Spleen (tissue), 11 donors: ENCODE data around the gene PAPOLA. TPM values are rescaled to one million over a fixed set of nuclear protein-coding genes. Genes with fewer than 3 reads are reported as not detected.
"Not testable (repeated sequence)": the region's sequence is repeated elsewhere in the genome, so short reads cannot be mapped to it uniquely, and the experiment has no call there.

Experiments used
- DNase-seq: peaks from one replicate; pipeline ENCODE4 v3.0.0-alpha.2; 2020
- H3K27ac ChIP-seq, 8 donors: fragments of 200-600 bp; sonication (generic) in 7 of 8; 1 replicate in 4 of 8; 2 replicates in 4 of 8; pipeline versions ENCODE4 v1.5.0 to v1.8.0; 2016 to 2021; ENCODE audit warnings: inconsistent platforms in 4 of 8, mild to moderate bottlenecking in 4 of 8, moderate library complexity in 1 of 8
- H3K27me3 ChIP-seq, 7 donors: fragments of 200-600 bp; sonication (generic) in 6 of 7; replicated peaks in 1 of 7; 1 replicate in 4 of 7; 2 replicates in 3 of 7; pipeline versions ENCODE4 v1.5.0 to v1.8.0; 2016 to 2021; ENCODE audit warnings: inconsistent platforms in 3 of 7, mild to moderate bottlenecking in 1 of 7
- H3K36me3 ChIP-seq, 6 donors: fragments of 200-600 bp; sonication (generic) in 5 of 6; 1 replicate in 4 of 6; 2 replicates in 2 of 6; pipeline versions ENCODE4 v1.5.0 to v1.8.0; 2016 to 2021; ENCODE audit warnings: inconsistent platforms in 2 of 6
- H3K4me1 ChIP-seq, 6 donors: fragments of 200-600 bp; sonication (generic) in 5 of 6; 1 replicate in 3 of 6; 2 replicates in 3 of 6; pipeline versions ENCODE4 v1.5.0 to v1.8.0; 2016 to 2021; ENCODE audit warnings: inconsistent platforms in 3 of 6
- H3K4me3 ChIP-seq, 8 donors: fragments of 200-600 bp; sonication (generic) in 7 of 8; 1 replicate in 4 of 8; 2 replicates in 4 of 8; pipeline versions ENCODE4 v1.5.0 to v1.8.0; 2016 to 2021; ENCODE audit warnings: inconsistent platforms in 4 of 8, mild to moderate bottlenecking in 4 of 8, moderate library complexity in 2 of 8
- H3K9me3 ChIP-seq, 8 donors: fragments of 200-600 bp; sonication (generic) in 7 of 8; 1 replicate in 4 of 8; 2 replicates in 4 of 8; pipeline versions ENCODE4 v1.5.0 to v1.8.0; 2016 to 2021; ENCODE audit warnings: inconsistent platforms in 4 of 8
- CTCF ChIP-seq, 11 experiments: fragments of 200-600 bp in 7 of 11; fragments of 450-650 bp in 4 of 11; sonication (generic) in 4 of 11; IDR thresholded peaks in 8 of 11; conservative IDR thresholded peaks in 3 of 11; 1 replicate in 7 of 11; 2 replicates in 4 of 11; pipeline versions ENCODE4 v1.4.0 to v1.8.0; 2016 to 2021; ENCODE audit warnings: antibody characterized with exemption in 11 of 11, inconsistent platforms in 4 of 11, mild to moderate bottlenecking in 1 of 11
- POLR2A ChIP-seq, 3 donors: fragments of 450-650 bp; IDR thresholded peaks; one replicate each; pipeline ENCODE4 v1.5.1; 2017; ENCODE audit warnings: antibody characterized with exemption in 3 of 3, mild to moderate bottlenecking in 1 of 3
- POLR2AphosphoS5 ChIP-seq, 3 donors: sonication (generic); formaldehyde crosslinking; IDR thresholded peaks; one replicate each; pipeline ENCODE4 v1.5.1; 2017; ENCODE audit warnings: antibody characterized with exemption in 3 of 3
- WGBS, 5 donors: extraction: QIAGEN DNeasy Blood & Tissue Kit in 3 of 5; methylation state at CpG; one replicate each; pipeline versions ENCODE4 v1.1.5 to v1.1.7; 2013 to 2018; 5-methylcytosine and 5-hydroxymethylcytosine counted together
- intact Hi-C: fragments of 100-400 bp; cut with DNase I; formaldehyde crosslinking; loops from one replicate; pipeline ENCODE4 v1.15.0; 2023; ENCODE audit warnings: low total_unique reads
- polyA plus RNA-seq, 3 donors: library from polyadenylated mRNA; stranded (reverse); fragments of 200-250 nt; gene quantifications; one replicate each; pipeline ENCODE4 v1.2.1, GENCODE V29; 2013
- total RNA-seq, 7 donors: library from RNA; depleted of rRNA in 3 of 7; stranded (reverse); fragments of >200 nt in 3 of 7; fragmentation: NEBNext Ultra II Directional in 4 of 7; extraction: Animal tissue kit (Norgen Biotek cat#: 25700) in 4 of 7; gene quantifications; one replicate each; pipeline versions ENCODE4 v1.1.0 to v1.2.1, GENCODE V29; 2016 to 2021
- donor health status: healthy with polysubstance abuse.
- donor health status: DM: no; HTN: no; CAD: no; lungs with moderate emphysema.
- donor health status: DM: no; HTN: no; CAD: no.
- donor health status: Bipolar disorder and iron deficiency.
- donor health status: healthy.
- donor health status: DM: no; HTN: no; CAD: no.
- donor health status: DM: yes; HTN: yes; CAD: no.

Gene PAPOLA
- total and polyA plus RNA-seq, 10 donors, result 56.4 to 311 (median 201) TPM

GRCh38 chr14:96461950-96462798 is 40.0 kb upstream of the PAPOLA start:
- Histone ChIP-seq H3K27me3 (no peaks in the 10 kb centered on the region), H3K9me3 (no peaks in the 10 kb centered on the region), H3K4me1 (no peaks in the 10 kb centered on the region), H3K4me3 (no peak overlapping the region), H3K36me3 (no peaks in the 10 kb centered on the region), H3K27ac (no peak overlapping the region)
- TF ChIP-seq CTCF (IDR thresholded peaks at IDR 0.05 in 8 of 11, conservative IDR thresholded peaks at IDR 0.05 in 3 of 11), result no peak
- TF ChIP-seq POLR2A (IDR thresholded peaks at IDR 0.05), result no peak
- no peak for TF ChIP-seq POLR2AphosphoS5 (IDR thresholded peaks at IDR 0.05)
- DNase-seq, result no peak
- 58 to 66% (median 64%) methylated on average over 8 of the region's 8 CpGs for WGBS, 5 donors
- intact Hi-C loops, result no loop called here

- no peak overlapping the region for H3K27ac ChIP-seq
- no peak for TF ChIP-seq POLR2AphosphoS5 (IDR thresholded peaks at IDR 0.05)
- no peak for TF ChIP-seq CTCF (IDR thresholded peaks at IDR 0.05 in 8 of 11, conservative IDR thresholded peaks at IDR 0.05 in 3 of 11)
- no peak for TF ChIP-seq POLR2A (IDR thresholded peaks at IDR 0.05)
- H3K36me3 ChIP-seq, result no peaks in the 10 kb centered on the region
- no peaks in the 10 kb centered on the region for H3K4me1 ChIP-seq
- intact Hi-C loops, result no loop called here
- no peak for DNase-seq
- H3K9me3 ChIP-seq, result no peaks in the 10 kb centered on the region
- H3K4me3 ChIP-seq, result no peak overlapping the region
- 82 to 96% (median 88%) methylated on average over 7 of the region's 7 CpGs for WGBS, 5 donors
- H3K27me3 ChIP-seq, result no peaks in the 10 kb centered on the region
Measured at GRCh38 chr14:96464136-96464535, 38.0 kb upstream of the PAPOLA start.

- TF ChIP-seq CTCF (IDR thresholded peaks at IDR 0.05 in 8 of 11, conservative IDR thresholded peaks at IDR 0.05 in 3 of 11), result no peak
- no peak for TF ChIP-seq POLR2AphosphoS5 (IDR thresholded peaks at IDR 0.05)
- TF ChIP-seq POLR2A (IDR thresholded peaks at IDR 0.05), result no peak
- Histone ChIP-seq H3K4me1 (no peaks in the 10 kb centered on the region), H3K4me3 (no peak overlapping the region), H3K27me3 (no peaks in the 10 kb centered on the region), H3K27ac (no peak overlapping the region), H3K36me3 (no peaks in the 10 kb centered on the region), H3K9me3 (no peaks in the 10 kb centered on the region)
- 82 to 95% (median 85%) methylated on average over 3 of the region's 3 CpGs for WGBS, 5 donors
- no peak for DNase-seq
- intact Hi-C loops, result no loop called here
Measured at GRCh38 chr14:96466918-96467317, 35.3 kb upstream of the PAPOLA start.

- H3K4me1 ChIP-seq, result no peaks in the 10 kb centered on the region
- intact Hi-C loops, result no loop called here
- no peak overlapping the region for H3K27ac ChIP-seq
- no peak for TF ChIP-seq POLR2AphosphoS5 (IDR thresholded peaks at IDR 0.05)
- H3K36me3 ChIP-seq, result no peaks in the 10 kb centered on the region
- H3K27me3 ChIP-seq, result no peaks in the 10 kb centered on the region
- H3K4me3 ChIP-seq, result no peak overlapping the region
- no peaks in the 10 kb centered on the region for H3K9me3 ChIP-seq
- no peak for DNase-seq
- 51 to 78% (median 69%) methylated on average over 4 of the region's 4 CpGs for WGBS, 5 donors
Measured at GRCh38 chr14:96470331-96470730, 31.9 kb upstream of the PAPOLA start.

GRCh38 chr14:96470967-96471366 is 31.2 kb upstream of the PAPOLA start:
- H3K9me3 ChIP-seq, intact Hi-C loops, DNase-seq, H3K4me3 ChIP-seq, H3K36me3 ChIP-seq, H3K4me1 ChIP-seq, H3K27ac ChIP-seq, H3K27me3 ChIP-seq: not testable (repeated sequence)
- WGBS, 5 donors, result 88 to 97% (median 92%) methylated on average over 4 of the region's 4 CpGs
